GM18517 (cell line): ENCODE measurements around the gene MYO9A.

Experiments used
- ATAC-seq: cut with Tn5 transposase; IDR thresholded peaks from one replicate; pipeline ENCODE4 v1.9.1; 2021; ENCODE audit warnings: mild to moderate bottlenecking, moderate library complexity; ENCODE audit not compliant: unreplicated experiment

Gene MYO9A

DNA sequence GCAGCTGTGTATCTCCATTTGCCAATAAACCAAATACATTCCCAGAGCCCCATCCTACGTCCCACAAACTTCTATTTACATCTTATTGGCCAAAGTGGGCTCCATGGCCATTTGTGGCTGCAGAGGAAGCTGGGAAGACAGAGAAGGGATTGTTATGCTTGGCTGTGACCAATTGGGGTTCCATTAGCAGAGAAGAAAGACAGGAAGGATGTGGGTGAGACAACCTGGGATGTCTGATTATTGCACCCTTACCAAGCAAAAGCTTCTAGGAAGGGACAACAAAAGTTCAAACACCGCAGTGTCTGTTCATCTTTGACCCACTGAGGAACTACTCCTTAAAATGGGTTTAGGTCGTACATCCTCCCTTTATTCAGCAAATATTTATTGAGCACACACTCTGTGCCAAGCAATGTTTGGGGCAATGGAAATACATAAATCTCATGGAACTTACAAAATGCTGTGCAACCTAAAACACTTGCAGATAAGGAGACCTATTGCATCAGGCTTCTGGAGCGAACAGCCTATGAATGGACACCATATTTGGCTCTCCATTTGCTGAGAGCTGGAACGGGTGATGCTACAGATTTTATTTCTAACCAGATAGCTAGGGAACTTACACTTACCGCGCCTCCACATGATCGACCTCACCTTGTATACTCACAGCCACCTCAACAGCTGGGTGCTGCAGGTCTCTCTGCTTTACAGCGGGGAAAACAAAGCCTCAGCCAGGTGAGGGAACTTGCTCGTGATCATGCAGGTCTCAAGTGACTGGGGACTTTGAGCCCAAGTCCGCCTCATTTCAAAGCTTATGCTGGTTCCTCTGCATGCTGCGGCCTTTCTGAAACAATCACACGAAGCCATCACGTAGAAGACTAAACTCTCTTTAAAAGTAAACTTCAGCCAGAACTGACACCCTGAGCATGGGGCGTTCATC, 329.0 kb downstream of the MYO9A start:
- ATAC-seq: no peak

DNA sequence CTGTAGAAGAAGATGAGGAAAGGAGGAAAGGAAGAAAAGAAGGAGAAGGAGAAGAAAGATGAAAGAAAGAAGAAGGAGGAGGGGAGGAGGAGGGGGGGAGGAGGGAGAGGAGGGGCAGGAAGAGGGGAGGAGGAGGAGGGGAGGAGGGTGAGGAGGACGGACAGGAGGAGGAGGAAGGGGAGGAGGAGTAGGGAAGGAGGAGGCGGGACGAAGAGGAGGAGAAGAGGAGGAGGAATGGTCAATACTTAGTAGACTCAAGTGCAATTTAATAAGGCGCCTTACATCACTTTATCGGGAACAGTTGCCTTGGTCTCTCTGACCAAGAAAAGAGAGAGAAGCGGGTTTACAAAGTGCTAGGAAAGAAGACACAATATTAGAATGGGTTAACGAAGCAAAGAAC, 331.3 kb downstream of the MYO9A start:
- no peak for ATAC-seq

DNA sequence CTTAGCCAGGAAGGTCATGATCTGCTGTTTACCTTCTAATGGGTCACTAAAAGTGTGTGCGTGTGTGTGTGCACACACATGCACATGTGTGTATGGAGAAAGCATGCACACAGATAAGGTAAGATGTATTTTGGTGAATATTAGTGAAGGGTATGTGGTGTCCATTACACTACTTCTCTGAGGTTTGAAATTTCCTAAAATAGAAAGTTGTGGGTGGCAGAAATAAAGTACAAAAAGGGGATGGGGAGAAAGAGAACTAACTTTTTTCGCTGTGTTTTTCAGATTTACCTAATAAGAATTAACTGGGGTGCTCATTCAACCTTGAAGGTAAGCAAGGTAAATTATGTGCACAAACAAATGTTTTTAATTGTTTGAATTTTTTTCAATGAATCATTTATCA, 332.0 kb downstream of the MYO9A start:
- no peak for ATAC-seq

DNA sequence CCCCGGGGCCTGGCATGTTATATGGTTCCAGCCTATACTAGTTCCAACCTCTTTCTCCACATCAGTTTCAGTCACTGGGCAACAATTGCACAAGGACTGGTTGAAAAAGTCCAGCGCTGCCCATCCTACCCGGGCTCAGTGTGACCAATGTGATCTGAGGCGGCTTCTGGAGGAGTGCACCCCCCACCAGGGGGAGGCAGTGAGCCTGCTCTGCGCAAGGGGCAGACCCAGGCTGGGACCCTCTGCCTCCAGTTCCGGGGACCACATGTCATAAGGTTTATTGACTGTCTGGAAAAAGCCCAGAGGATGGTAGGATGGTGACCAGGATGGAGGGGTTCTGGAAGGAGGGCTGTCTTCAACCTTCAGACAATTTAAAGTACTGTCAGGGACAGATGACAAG, 333.2 kb downstream of the MYO9A start:
- ATAC-seq: no peak

DNA sequence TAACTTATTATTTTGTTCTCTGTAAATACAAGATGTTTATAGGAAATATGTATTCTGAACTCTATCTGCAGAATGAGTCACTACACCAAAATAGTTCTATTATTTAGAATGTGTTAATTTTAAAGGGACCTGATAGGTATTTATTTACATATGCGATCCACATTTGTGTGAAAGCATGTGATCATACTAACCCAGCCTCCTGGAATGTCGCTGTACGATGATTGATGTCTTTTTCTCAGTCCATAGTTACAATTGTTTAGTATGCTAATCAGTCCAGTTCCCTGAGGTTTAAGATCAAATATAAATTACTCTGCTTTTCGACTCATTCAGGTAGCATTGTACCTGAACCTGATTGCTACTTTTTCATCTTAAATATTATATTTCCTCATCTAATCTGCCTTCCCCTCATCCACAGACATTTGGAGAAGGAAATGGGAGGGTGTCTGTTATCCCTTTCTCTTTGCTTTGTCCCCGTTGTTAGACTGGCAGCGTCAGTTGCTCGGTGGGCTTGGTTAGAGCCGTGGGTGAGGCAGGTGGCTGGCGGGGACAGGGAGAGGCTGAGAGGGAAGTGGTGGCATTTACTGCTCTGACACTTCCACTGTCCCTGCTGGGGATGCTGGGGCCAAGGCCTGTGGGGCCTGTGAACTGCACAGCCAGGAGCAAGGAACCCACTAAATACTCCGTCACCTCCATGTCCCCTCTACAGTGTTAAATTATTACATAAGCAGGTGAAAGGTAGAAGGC, 335.4 kb downstream of the MYO9A start:
- ATAC-seq: no peak

DNA sequence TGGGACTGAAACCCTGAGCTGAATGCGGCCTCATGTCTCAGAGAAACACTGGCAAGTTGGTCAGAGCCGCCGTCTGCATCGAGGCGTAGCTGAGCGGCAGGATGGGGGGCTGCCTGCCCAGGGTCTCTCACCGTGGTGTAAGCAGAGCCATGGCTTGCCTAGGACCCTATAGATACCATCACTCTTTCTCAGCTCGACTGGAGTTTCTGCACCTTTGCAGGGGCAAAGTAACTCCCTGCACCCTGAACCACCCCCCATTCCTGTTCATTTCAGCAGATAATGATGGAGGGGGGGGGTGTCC, 336.0 kb downstream of the MYO9A start:
- ATAC-seq: no peak

DNA sequence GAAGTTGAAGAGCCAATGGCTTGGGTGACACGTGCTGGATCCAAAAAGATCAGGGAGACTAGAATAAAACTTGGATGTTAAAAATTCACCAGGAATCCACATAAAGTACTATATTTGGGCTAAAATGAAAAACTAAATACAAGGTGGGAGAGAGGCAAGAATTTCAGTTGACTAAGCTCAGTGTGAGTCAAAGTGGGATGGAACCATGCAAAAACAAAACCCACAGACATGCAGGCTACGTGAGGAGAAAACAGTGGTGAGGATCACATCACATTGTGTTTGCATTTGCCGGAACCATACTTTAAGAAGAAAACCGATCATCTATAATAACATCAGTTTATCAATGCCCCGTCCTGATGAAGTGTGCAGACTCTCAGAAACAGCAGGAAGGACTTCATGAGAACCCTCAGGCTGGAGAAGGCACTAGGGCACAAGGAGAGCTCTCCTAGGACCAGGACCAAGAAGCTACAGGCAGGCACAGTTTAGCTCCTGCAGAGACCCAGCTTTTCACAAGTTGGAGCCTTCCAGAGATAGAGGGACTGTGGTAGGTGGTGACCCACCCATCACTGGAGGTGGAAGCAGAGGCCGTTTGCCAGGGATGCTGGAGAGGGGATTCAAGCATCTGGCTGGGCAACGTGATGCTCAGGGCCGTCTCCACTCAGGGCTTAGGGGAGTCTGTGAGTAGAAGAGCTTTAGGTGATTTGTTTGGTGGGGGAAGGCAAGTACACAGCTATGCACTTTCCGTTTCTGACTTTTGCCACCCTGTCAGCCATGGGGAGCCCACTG, 336.6 kb downstream of the MYO9A start:
- no peak for ATAC-seq

DNA sequence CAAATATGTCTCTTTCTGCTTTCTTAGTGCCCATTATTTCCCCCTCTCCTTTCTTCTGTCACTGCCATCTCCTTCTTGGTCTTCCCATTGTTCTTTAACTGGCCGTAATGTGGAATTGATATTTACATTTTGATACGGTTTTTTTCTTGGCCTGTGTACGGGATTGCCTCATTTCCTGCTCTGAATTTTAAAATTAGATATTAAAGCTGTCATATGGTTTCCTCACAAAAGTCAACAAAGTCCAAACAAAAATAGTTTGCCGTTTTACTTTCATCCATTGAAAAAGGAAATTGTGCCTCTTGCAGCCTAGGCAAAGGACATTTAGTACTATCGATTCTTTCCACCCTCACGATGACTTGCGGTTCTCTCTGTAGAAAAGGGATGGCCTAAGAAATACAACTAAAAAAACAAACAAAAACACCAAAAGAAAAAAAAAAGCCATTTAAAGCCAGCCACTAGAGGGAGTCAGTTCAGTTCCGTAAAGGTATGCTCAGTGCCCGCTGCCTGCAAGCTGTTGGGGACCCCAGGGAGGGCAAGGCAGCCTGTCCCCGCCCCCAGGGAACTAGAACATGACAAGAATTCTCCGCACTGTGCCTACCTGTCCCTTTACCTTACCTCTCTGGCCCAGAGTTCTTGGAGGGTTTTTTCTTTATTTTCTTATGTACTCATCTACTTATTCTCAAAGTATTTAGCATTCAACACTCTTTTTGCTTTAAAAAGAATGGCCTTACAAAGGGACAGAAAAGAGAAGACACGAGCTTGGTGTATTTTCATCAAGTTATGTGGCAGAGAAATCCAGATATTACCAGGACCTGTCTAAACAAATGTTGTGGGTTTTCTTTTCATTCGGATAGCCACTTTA, 337.6 kb downstream of the MYO9A start:
- ATAC-seq: no peak

DNA sequence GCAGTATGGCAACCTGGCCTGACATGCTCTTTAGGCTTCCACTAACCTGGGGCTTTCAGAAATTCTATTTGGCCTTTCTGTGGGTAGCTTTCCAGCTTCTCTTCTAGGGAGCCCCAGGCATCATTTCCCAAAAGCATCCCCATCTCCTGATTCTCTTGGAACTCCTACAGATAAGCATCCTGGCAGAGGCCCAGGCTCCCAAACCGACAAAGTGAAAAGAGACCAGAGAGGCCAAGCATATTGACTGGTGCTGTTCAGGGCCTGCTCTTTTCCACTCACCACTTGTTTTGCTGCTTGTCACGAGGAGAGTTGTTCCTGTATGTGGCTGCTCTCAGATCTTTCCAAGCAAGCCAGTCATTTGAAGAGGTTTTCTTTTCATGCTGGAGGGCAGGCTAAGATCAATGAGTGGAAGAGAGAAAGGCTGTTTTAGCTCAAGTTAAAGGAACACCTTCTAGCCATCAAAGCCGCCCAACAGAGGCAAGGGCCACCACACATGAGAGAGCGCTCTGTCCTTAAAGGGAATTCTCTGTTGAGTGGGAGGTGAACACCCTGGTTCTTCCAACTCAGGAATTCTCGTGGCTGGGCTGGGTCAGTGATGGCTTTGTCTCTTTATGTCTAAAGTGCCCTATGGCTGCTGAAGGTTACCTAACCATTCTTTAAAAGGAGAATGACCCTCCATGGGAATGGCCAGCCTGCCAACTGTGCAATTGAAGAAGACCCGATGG, 338.7 kb downstream of the MYO9A start:
- no peak for ATAC-seq

DNA sequence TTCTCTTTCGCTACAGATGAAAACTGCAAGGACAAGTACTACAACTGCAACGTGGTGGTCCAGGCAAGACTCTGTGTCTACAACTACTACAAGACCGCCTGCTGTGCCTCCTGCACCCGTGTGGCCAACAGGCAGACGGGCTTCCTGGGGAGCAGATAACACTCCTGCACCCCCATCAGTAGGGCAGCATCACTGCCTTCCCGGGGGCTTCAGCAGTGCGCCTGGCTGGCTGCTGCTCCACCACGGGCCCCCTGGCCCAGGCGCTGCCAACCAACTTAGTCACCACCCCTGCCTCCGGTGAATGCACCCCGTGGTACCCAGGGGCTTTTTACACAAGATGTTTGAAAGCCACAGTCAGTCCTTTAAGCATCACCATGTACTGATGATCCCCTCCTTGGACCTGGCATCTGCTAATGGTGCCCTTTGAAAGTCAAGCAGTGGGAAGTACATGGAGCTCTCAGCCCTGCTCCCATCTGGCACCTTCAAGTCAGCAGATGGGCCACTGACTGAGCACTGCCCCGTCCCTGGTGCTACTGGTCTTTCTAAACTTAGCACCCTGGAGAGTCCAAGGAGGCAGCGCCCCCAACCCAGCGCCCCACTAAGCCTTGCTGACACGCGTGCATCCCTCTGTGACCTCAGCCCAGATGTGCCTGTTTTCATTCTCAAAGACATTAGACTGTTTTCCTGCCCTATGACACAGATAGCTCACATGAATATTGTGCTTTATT, 340.6 kb downstream of the MYO9A start:
- ATAC-seq: no peak

DNA sequence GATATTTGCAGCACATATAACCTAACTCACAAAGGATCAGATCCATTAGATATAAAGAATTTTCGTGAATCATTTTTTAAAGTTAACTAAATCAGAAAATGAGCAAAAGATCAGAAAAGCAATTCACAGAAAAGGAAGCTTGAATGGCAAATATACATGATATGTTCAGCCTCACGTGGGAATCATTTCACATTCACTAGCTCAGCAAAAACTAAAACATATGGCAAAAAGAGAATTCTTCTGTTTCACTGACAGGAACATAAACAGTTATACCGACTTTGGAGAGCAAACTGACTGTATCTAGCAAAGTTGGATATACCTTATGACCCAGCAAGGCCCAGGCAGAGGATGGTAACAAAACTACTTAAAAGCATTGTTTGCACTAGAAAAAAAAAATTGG, 341.6 kb downstream of the MYO9A start:
- no peak for ATAC-seq

DNA sequence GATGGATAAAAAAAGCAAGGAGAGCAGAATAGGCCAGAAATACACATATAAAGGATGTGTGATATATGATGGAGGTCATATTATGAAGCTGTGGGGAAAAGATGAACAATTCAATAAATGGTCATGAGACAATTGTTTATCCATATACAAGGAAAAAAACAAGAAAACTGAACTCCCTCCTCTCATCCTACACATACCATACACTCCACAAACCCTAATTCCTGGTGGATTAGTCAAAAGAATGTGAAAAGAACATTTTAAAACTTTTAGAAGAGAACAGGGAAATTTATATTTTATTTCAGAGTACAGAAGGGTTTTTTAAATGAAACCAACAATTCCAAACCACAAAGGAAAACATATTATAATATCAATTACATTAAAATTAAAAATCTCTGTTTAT, 342.1 kb downstream of the MYO9A start:
- no peak for ATAC-seq

DNA sequence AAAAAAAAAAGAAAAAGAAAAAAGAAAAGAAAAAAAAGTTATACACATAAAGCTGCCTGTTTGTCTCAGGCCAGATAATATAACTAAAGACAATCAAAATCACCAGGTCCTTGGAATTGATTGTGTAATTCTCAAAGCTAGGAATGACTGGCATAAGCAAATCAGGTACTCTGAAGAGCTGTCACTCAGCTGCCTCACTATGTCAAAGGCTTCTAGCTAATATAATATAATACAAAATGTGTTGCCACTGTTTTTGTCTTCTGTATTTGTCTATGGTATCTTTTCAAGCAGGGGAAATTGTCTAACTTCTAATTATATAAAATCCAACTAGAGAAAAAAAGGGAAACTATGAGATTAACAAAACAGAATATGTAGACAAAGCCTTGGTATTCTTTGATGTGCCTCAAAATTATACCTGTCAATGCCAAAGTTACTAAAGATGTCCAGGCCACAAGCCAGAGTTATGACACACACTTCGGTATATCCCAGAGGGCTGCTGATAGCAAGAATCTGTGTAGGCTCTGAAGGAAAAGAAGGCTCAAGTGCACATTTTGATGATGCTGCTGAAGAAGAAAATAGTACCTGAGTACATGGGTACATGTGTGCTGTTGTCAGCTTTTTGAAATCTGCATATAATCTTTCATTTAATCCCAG, 344.6 kb downstream of the MYO9A start:
- no peak for ATAC-seq
